HG03565 (cell line): ENCODE measurements around the gene BRCC3.

ENCODE experiments used
- ATAC-seq: cut with Tn5 transposase; IDR thresholded peaks from one replicate; pipeline ENCODE4 v1.9.1; 2021; ENCODE audit warnings: mild to moderate bottlenecking, moderate library complexity; ENCODE audit not compliant: unreplicated experiment

Gene BRCC3

GRCh38 chrX:155056877-155057792 is 14.2 kb upstream of the BRCC3 start:
- ATAC-seq, result no peak

- ATAC-seq, result no peak
Measured at GRCh38 chrX:155061760-155062159, 9.5 kb upstream of the BRCC3 start.

GRCh38 chrX:155065035-155065734 is 6.1 kb upstream of the BRCC3 start:
- ATAC-seq, result no peak

- no peak for ATAC-seq
Measured at GRCh38 chrX:155068165-155068564, 3.1 kb upstream of the BRCC3 start.

GRCh38 chrX:155069414-155069813 is 1.9 kb upstream of the BRCC3 start:
- ATAC-seq, result no peak

- ATAC-seq, result no peak
Measured at GRCh38 chrX:155070038-155070437, 1.3 kb upstream of the BRCC3 start.

GRCh38 chrX:155070663-155070974 is 689 bp upstream of the BRCC3 start:
- ATAC-seq, result peak; percentile 9

GRCh38 chrX:155071694-155072280 is 479 bp downstream of the BRCC3 start:
- ATAC-seq, result no peak

GRCh38 chrX:155086202-155086840 is 15.0 kb downstream of the BRCC3 start:
- ATAC-seq, result no peak

GRCh38 chrX:155086961-155087735 is 15.8 kb downstream of the BRCC3 start:
- no peak for ATAC-seq

GRCh38 chrX:155094468-155095061 is 23.3 kb downstream of the BRCC3 start:
- no peak for ATAC-seq

GRCh38 chrX:155105919-155106318 is 34.6 kb downstream of the BRCC3 start:
- no peak for ATAC-seq

- no peak for ATAC-seq
Measured at GRCh38 chrX:155108427-155108826, 37.1 kb downstream of the BRCC3 start.

- no peak for ATAC-seq
Measured at GRCh38 chrX:155112171-155112570, 40.9 kb downstream of the BRCC3 start.

- ATAC-seq, result no peak
Measured at GRCh38 chrX:155113097-155113496, 41.8 kb downstream of the BRCC3 start.

GRCh38 chrX:155115174-155115819 is 44.0 kb downstream of the BRCC3 start:
- ATAC-seq, result no peak

GRCh38 chrX:155127465-155127864 is 56.2 kb downstream of the BRCC3 start:
- ATAC-seq, result no peak

GRCh38 chrX:155127940-155128339 is 56.6 kb downstream of the BRCC3 start:
- ATAC-seq, result no peak

- ATAC-seq, result no peak
Measured at GRCh38 chrX:155132110-155132509, 60.8 kb downstream of the BRCC3 start.

- no peak for ATAC-seq
Measured at GRCh38 chrX:155134255-155134654, 62.9 kb downstream of the BRCC3 start.
